ENCODE results near the gene VWA3A.

The VWA3A gene

GRCh38 chr16:22138482-22138881, 46.1 kb downstream of the VWA3A start:
- no peaks in the 10 kb centered on the region for H3K36me3 ChIP-seq (ENCODE audit: control insufficient read depth, low read length)
- TF ChIP-seq CTCF (IDR thresholded peaks at IDR 0.05; ENCODE audit: low read depth, low read length, poor library complexity, severe bottlenecking) = no peak
- H3K9me2 ChIP-seq (replicated peaks; ENCODE audit: control insufficient read depth, low read length) = no peaks in the 10 kb centered on the region
- H3F3A ChIP-seq (ENCODE audit: control insufficient read depth, insufficient read depth) = no peaks in the 10 kb centered on the region
- no peaks in the 10 kb centered on the region for H3K4me1 ChIP-seq (ENCODE audit: control insufficient read depth, low read length)
- no peak overlapping the region for H3K4me3 ChIP-seq (ENCODE audit: low read length)
- H3K27ac ChIP-seq (ENCODE audit: low read depth, low read length) = no peak overlapping the region
- H3K27me3 ChIP-seq (ENCODE audit: control insufficient read depth, low read length) = peaks cover 31% of the 10 kb centered on the region
- no peaks in the 10 kb centered on the region for H4K20me1 ChIP-seq (ENCODE audit: control insufficient read depth, insufficient read depth, low read depth, low read length)
- H3K79me2 ChIP-seq (ENCODE audit: control insufficient read depth, low read length) = no peaks in the 10 kb centered on the region
- no peak overlapping the region for H3K4me2 ChIP-seq (ENCODE audit: low read length)
- no peaks in the 10 kb centered on the region for H3K9me3 ChIP-seq (ENCODE audit: control insufficient read depth, insufficient read depth, low read length)

- H3K27me3 ChIP-seq (ENCODE audit: control insufficient read depth, low read length) = peaks cover 31% of the 10 kb centered on the region
- H3F3A ChIP-seq (ENCODE audit: control insufficient read depth, insufficient read depth) = no peaks in the 10 kb centered on the region
- no peak overlapping the region for H3K27ac ChIP-seq (ENCODE audit: low read depth, low read length)
- no peaks in the 10 kb centered on the region for H3K4me1 ChIP-seq (ENCODE audit: control insufficient read depth, low read length)
- H3K4me2 ChIP-seq (ENCODE audit: low read length) = no peak overlapping the region
- H3K9me2 ChIP-seq (replicated peaks; ENCODE audit: control insufficient read depth, low read length) = no peaks in the 10 kb centered on the region
- no peaks in the 10 kb centered on the region for H4K20me1 ChIP-seq (ENCODE audit: control insufficient read depth, insufficient read depth, low read depth, low read length)
- no peaks in the 10 kb centered on the region for H3K36me3 ChIP-seq (ENCODE audit: control insufficient read depth, low read length)
- H3K79me2 ChIP-seq (ENCODE audit: control insufficient read depth, low read length) = no peaks in the 10 kb centered on the region
- no peaks in the 10 kb centered on the region for H3K9me3 ChIP-seq (ENCODE audit: control insufficient read depth, insufficient read depth, low read length)
- TF ChIP-seq CTCF (IDR thresholded peaks at IDR 0.05; ENCODE audit: low read depth, low read length, poor library complexity, severe bottlenecking) (no peak), EZH2phosphoT487 (IDR thresholded peaks at IDR 0.05; ENCODE audit: borderline replicate concordance, low read length) (no peak)
- H3K4me3 ChIP-seq (ENCODE audit: low read length) = no peak overlapping the region
Observed at GRCh38 chr16:22139008-22139407, 46.7 kb downstream of the VWA3A start.

GRCh38 chr16:22139732-22140131, 47.4 kb downstream of the VWA3A start:
- H4K20me1 ChIP-seq (ENCODE audit: control insufficient read depth, insufficient read depth, low read depth, low read length) = no peaks in the 10 kb centered on the region
- TF ChIP-seq EZH2phosphoT487 (IDR thresholded peaks at IDR 0.05; ENCODE audit: borderline replicate concordance, low read length) (no peak), CTCF (IDR thresholded peaks at IDR 0.05; ENCODE audit: low read depth, low read length, poor library complexity, severe bottlenecking) (no peak)
- H3K4me2 ChIP-seq (ENCODE audit: low read length) = no peak overlapping the region
- no peaks in the 10 kb centered on the region for H3F3A ChIP-seq (ENCODE audit: control insufficient read depth, insufficient read depth)
- no peaks in the 10 kb centered on the region for H3K9me3 ChIP-seq (ENCODE audit: control insufficient read depth, insufficient read depth, low read length)
- H3K9me2 ChIP-seq (replicated peaks; ENCODE audit: control insufficient read depth, low read length) = no peaks in the 10 kb centered on the region
- peaks cover 31% of the 10 kb centered on the region for H3K27me3 ChIP-seq (ENCODE audit: control insufficient read depth, low read length)
- no peaks in the 10 kb centered on the region for H3K4me1 ChIP-seq (ENCODE audit: control insufficient read depth, low read length)
- no peaks in the 10 kb centered on the region for H3K36me3 ChIP-seq (ENCODE audit: control insufficient read depth, low read length)
- no peaks in the 10 kb centered on the region for H3K79me2 ChIP-seq (ENCODE audit: control insufficient read depth, low read length)
- H3K4me3 ChIP-seq (ENCODE audit: low read length) = no peak overlapping the region
- H3K27ac ChIP-seq (ENCODE audit: low read depth, low read length) = no peak overlapping the region

GRCh38 chr16:22141767-22142166, 49.4 kb downstream of the VWA3A start:
- peak; percentile 53 for TF ChIP-seq CTCF (IDR thresholded peaks at IDR 0.05; ENCODE audit: low read depth, low read length, poor library complexity, severe bottlenecking)
- TF ChIP-seq EZH2phosphoT487 (IDR thresholded peaks at IDR 0.05; ENCODE audit: borderline replicate concordance, low read length) = no peak

More at GRCh38 chr16:22141767-22142166, 49.4 kb downstream of the VWA3A start:
- no peak overlapping the region for H3K4me2 ChIP-seq (ENCODE audit: low read length)
- H3K27me3 ChIP-seq (ENCODE audit: control insufficient read depth, low read length) = peaks cover 27% of the 10 kb centered on the region
- H3K36me3 ChIP-seq (ENCODE audit: control insufficient read depth, low read length) = no peaks in the 10 kb centered on the region
- no peaks in the 10 kb centered on the region for H3K9me3 ChIP-seq (ENCODE audit: control insufficient read depth, insufficient read depth, low read length)
- no peaks in the 10 kb centered on the region for H3K4me1 ChIP-seq (ENCODE audit: control insufficient read depth, low read length)
- no peak overlapping the region for H3K27ac ChIP-seq (ENCODE audit: low read depth, low read length)
- H3K9me2 ChIP-seq (replicated peaks; ENCODE audit: control insufficient read depth, low read length) = no peaks in the 10 kb centered on the region
- no peaks in the 10 kb centered on the region for H3K79me2 ChIP-seq (ENCODE audit: control insufficient read depth, low read length)
- no peaks in the 10 kb centered on the region for H4K20me1 ChIP-seq (ENCODE audit: control insufficient read depth, insufficient read depth, low read depth, low read length)
- H3K4me3 ChIP-seq (ENCODE audit: low read length) = no peak overlapping the region
- H3F3A ChIP-seq (ENCODE audit: control insufficient read depth, insufficient read depth) = no peaks in the 10 kb centered on the region

All from DOHH2 (cell line).